GM21390 (cell line): ENCODE measurements around the gene PTPN21.

Source experiments
- ATAC-seq: cut with Tn5 transposase; IDR thresholded peaks from one replicate; pipeline ENCODE4 v1.9.1; 2021; ENCODE audit not compliant: unreplicated experiment

Gene PTPN21

DNA sequence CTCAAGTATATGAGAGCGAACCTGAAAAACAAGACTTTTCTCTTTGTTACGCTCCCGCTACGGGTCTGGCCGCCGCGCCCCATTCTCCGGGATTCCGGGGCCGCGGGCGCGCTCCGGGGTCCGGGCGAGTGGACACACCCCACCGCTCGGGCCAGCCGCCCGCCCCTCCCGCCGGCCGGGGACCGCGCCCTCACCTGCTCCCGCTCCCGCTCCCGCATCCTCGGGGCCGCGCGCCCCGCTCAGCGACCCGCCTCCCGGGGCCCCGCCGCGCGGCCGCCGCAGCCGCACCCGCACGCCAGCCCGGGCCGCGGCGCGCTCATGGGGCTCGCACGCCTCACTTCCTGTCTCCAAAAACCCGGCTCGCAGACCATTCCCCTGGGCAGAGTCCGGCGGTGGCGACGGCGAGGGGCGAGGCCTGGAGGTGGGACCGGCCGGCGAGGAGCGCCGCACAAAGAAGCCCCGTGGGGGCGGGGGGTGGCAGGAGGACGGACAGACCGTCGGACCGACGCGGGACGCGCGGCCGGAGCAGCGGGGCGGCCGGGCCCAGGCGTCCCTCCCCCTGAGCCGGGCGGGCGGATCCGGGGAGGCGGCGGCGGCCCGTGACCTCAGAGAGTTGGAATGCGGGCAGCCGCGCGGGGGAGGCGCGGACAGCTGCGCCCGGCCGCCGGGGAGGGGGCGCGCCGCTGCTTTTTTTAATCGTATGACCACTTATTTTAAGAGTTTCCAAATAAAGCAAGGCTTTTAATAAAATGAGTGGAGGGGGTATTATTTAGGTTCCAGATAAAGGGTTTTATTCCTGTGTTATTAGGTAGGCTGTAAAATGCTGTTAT is at the start of gene PTPN21:
TSS of gene PTPN21 (minus strand) at position 551 of the 830 bp plus-strand sequence. CDS start 4,590 bp downstream, outside the sequence.
- ATAC-seq: no peak

DNA sequence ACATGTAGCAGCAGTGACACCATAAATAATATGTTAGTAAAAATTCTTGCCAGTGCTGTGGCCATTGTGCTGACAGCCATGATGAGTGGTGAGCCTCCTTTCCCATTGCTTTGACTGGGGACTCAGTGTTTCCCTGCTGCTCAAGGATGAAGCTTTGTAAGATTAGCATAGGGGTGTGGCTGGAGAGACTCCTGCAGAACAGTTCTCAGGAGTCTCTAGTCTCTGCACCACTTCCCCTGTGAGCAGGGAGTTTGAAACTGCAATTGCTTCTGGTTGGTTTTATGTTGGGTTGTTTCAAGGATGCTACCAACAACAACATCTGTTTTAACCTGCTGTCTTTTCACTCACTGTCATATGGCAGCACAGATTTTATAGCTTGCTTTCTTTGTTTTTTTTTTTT is 49.4 kb upstream of the PTPN21 start:
- ATAC-seq: no peak

DNA sequence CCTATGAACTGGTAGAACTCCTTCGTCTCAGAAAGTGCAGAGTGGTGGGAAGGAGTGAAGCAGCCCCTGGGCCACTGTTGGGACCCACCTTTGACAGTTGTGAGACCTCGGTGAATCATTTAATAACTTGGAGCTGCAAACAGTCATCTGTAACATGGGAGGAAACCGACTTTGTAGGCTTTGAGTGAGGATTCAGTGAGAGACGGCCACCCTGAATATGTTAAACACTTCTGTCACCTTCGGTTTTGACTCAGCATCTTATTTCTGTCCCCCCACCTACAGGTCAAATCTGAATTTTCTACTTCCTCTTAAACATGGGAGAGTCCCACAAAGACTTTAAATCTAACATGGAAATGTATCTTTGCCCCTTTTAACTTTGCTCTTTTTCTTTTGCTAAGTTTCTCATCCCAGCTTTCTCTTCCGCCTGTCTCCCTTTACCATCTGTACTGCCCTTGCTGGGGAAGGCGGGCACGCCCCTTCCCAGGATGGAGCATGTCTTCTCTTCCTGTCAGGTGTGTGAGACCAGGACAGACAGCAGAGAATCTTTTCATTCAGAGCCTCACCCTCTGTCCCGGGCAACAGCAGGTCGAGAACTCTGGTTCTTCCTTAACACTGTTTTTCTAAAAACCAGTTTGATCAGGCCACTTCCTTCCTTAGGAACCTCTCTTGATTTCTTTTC is 45.1 kb upstream of the PTPN21 start:
- peak; percentile 92 for ATAC-seq

DNA sequence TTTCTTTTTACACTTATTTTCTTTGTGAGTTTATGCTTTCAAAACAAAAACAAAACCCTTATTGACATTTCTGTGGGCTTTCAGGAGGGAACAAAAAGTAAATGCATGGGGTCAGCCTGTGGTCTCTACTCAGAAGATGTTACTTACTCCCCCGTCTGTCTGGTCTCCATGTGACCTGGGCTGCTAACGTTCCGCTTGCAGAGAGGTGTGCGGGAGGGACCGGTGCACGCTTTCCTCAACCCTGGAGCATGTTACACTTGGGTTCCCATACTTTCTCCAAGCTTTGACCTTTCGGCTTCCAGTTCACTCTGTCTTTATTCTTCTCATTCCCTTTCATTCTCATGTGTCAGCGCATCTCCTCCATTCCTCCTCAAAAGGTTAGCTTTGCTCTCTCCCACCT is 44.5 kb upstream of the PTPN21 start:
- ATAC-seq: peak; percentile 37

DNA sequence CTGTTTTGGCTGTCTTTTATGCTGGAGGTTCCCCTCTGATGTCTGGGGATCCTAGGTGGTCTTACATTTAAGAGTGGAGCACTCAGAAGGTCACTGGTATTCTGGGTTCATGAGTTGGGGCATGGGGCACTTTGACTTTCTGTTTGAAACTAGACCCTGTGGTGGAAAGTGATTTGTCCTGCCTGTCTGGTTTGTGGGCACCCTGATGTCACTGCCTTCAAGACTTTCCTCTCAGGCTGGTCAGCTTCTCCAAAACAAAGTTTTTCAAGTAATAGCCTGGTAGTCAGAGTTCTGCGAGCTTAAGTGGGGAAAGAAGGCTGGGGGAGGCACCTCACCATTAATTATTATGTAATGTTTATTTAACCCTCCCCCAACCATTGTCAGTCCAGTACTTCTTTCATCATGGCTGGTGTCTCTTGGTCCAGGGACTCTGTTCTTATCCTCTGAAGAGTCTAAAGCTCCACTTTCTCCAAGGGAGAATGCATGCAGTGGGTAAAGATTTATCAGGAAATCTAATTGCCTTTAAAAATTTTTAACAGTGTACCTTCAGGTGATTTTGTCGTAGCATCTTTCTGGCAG is 43.4 kb upstream of the PTPN21 start:
- no peak for ATAC-seq

DNA sequence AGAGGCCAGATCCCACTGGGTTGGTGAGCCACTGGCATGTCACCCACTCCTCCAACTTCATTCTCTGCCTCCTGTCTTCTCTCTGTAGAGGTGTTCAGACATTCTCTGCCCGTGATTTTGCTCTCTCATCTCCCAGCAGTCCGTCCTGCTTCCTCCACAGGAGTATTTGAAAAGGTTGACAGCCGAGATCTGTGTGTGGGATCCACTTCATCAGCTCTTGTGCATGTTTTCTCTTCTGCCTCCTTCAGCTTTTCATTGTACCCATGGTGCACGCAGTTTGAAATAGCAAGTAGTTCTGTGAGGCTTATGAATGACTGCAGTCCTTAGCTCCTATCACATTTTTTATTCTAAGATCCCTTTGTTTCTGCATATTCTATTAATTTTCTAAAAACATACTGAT is 42.8 kb upstream of the PTPN21 start:
- ATAC-seq: no peak

DNA sequence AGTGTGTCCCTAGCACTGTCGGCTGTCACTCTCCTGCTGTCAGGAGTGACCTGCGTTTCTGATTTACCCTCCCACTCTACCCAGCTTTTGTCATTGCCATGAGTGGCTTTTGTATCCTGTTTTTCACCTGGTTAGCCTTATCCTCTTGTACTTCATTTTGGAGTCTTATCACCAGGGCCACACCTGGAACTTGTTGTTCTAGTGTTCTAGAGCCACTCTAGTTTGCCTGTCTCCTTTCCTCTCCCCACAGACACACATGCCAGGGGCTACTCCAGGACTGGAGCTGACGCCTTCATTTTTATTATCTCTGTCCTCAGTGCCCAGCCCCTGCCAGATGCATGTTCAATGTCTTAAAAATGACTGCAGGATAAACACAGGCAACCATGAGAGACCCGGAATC is 42.2 kb upstream of the PTPN21 start:
- no peak for ATAC-seq

DNA sequence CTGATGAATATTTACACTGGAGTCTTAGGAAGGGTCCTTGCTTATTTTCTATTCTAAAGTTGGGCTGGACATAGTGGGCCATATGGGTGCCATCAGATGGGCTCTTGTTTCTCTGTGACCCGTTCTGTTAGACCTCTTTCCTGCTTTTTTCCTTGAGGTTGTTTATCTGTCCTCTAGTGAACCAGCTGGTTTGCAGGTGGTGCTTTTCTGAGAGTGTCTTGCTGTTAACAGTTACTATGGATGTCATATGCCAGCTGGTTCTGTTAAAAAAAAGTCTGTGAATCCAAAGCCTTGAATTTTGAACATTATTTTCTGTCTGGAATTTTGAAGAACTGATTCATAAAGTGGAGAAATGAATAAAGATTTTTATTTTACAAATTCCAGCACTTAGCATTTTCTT is 37.2 kb upstream of the PTPN21 start:
- no peak for ATAC-seq

DNA sequence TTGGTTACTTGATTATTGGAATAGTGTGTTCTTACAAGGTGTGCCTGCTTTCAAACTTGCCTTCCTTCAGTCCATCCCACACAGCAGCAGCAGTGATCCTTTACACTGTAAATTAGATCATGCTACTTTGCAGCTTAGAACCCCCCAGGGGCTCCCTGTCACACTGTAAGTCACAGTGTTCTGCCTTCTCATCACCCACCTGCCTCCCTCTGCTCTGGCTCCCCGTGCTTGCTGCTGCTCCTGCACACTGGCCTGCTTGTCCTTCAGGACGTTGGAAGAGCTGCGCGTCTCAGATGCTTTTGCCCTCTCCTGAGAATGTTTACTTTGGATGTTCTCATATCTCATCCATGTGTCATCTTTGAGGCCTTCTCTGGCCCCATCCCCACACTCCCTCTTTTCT is 35.4 kb upstream of the PTPN21 start:
- no peak for ATAC-seq

DNA sequence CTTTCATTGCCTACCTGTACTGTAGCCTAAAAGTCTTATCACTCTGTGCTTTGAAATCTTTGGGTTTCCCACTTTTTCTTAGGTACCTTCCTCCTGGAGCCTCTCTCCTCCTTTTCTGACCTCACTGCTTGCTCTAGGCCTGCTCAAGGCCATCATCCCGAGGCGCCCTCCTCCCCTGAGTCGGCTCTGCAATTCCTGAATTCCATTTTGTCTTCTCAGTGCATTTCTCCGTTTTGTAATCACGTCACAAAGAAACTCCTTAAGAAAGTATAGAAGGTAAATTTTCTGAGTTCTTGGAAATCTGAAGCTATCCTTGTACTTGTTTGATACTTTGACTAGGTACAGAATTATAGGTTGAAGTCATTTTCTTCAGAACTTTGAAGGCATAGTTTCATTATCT is 33.3 kb upstream of the PTPN21 start:
- no peak for ATAC-seq

DNA sequence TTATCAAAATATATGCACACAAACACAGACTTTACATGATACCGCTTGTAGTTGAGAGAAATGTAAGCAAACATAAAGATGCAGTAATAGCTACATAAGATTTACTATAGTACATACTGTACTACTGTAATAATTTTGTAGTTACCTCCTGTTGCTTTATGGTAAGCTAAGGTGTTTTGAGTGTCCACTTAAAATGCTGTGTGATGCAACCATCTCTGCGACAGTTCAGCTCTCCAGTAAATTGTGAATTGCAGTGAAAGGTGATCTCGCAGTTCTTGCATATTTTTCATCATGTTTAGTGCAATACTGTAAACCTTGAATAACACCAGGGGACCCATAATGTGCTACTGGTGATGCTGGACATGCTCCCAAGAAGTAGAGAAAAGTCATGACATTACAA is 29.6 kb upstream of the PTPN21 start:
- ATAC-seq: no peak

DNA sequence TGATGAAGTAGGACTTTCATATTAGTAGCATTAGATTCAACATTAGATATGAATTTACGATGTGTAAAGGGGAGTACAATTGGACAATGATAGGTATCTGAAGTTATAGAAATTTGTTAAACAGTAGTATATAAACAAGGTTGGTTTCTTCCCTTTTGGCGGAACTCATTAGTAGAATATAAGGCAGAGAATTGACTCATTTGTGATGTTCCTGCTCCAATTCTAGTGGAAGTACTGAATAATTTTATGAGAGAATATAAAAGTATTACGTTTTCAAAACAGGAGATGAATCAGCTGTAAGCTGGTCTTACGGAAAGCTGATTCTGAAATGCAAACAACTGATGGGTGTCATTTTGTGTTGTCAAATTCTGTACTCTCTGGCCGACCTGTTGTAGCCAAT is 21.4 kb upstream of the PTPN21 start:
- no peak for ATAC-seq

DNA sequence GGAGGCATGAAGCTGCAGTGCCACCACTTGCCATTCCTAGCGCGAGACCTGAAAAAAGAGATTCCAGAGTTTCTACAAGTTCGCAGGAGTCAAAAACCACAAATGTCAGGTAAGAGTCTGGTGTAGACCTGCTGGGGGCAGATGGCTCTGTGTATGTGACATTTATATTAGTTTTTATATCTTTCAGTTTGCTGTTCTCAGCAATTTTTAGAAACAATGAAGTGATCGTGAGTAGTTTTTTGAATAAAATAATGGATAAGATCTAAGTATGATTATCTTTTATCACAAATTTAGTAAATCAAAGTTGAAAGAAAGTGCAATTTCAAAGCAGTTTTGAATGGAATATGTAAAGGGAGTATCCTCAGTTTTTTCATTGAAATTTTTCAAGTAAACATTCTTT is 17.3 kb upstream of the PTPN21 start:
- no peak for ATAC-seq

DNA sequence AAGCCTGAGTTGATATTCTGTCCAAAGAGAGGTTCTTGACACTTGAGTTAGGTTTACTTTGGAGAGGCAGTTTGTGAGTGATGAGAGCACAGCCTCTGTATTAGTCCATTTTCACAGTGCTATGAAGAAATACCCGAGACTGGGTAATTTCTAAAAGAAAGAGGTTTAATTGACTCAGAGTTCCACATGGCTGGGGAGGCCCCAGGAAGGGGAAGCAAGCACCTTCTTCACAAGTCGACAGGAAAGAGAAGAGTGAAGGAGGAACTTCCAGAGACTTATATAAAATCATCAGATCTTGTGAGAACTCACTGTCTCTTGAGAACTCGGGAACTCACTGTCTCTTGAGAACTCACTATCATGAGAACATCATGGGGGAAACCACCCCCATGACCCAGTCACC is 13.4 kb upstream of the PTPN21 start:
- no peak for ATAC-seq

DNA sequence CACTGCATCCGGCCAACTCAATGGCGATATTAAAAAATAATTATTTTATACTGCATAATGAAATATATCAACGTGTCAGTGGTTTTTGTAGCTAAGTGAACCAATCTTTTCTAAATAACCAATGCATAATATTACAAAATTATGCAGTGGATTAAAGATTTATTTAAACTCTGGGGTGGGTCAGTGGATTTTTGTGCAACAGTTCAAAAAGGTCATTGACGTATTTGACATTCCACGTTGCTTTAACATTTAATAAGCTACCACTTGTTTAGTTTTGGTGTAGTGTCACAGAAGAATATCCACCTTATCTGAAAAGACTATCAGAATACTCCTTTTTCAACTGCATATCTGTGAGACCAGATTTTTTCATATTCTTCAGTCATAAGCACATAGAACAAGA is 10.6 kb upstream of the PTPN21 start:
- no peak for ATAC-seq

DNA sequence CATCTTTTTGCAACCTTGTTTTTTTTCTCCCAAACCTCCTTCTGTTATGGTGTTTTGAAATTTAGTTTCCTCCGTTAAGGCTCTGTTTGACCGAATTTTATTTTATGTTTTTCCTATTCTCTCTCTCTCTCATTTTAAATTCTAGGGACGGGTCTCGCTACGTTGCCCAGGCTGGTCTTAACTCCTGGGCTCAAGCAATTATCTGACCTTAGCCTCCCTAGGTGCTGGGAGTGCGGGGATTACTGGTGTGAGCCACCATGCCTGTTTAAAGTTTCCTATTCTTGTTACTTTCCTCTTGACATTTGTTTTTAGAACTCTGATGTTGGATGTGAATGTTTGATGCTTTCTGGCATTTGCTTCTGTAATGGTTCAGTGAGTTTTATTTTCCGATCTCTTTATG is 9.0 kb upstream of the PTPN21 start:
- no peak for ATAC-seq

DNA sequence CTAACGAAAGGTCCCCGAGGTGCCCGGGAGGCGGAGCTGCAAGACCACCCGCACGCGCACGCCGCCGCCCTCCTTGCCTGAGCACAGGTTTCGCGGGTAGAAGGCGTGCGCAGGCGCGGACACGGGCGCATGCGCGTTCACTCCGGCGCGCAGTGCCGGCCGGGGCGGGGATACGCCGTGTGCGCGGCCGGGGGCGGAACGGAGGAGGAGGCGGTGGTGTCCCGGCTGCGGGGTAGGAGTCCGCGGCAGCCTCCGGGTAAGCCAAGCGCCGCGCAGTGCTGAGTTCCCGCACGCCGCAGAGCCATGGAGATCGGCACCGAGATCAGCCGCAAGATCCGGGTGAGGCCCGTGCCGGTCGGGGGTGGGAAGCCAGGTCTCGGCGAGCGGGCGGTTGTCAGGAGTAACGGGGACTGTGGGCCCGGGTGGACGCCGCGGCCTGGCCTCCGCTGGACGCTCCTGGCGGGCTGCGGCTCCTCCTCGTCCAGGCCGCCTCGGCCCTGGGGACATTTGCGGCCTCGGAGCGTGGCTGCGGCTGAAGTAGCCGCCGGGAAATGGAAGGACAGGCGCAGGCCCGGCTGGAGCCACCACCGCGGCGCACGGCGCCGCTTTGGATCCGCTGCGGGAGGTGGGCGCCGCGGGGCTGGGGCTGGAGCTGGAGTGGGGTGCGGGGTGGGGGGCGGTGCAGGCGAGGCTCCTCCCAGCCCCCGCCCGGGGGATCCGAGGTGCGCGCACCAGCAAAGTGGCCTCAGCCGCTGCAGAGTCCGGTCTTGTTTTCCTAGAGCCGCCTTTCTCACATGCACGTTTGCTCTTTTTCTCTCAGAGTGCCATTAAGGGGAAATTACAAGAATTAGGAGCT is 8.3 kb upstream of the PTPN21 start, which contains the start of gene ZC3H14:
TSS of gene ZC3H14 (plus strand) at position 207 of the 856 bp plus-strand sequence. CDS start at position 304, 97 bp downstream.
- peak; percentile 95 for ATAC-seq

DNA sequence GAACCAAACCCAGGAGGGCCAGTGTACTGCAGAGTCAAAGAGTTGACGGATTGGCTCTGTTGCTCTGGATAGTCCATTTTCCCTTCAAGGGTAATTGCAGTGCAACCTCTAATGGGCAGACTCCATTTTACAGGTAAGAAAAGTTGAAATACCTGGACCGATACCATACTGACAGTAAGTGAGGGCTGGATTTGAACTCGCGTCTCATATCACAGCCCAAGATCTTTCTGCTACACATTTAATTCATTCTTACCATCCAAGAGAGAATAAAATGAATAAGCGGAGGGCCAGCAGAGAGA is 7.7 kb upstream of the PTPN21 start:
- no peak for ATAC-seq

DNA sequence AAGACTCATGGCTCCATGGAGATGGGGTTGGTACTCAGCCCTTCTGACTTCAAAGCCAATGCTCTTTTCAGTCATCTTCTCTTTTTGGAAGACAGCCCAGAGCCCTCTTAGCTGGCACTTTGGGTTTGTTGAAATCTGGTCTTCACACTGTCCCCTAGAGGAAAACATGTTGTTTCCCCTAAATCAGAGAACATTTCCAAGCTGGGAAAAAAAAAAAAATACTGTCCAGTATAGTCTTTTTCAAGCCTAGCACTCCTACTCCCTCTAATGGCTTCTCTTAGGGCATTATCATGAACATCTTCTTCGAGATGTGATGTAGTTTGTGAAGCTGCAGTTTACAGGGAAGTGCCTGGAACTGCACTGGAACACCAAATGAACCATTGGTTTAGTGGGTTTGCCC is 5.0 kb upstream of the PTPN21 start:
- ATAC-seq: no peak

DNA sequence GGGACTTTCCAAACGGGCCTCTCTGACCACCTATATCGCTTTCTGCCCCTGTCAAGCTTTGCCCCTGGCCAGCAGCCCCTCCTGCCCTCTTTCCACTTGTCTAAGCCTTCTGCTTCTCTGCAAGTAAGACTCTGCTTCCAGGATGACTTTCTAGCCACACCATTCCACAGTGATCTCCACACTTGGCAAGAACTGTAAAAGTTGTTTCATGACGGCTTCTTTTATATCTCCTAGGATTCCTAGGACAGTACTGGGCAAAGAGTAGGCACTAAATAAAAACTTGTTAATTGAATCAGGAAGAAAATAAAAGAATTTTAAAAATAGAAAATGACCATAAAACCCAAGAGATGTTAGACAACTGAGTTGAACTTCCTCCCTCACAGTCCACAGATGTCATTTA is 1.8 kb upstream of the PTPN21 start:
- no peak for ATAC-seq

DNA sequence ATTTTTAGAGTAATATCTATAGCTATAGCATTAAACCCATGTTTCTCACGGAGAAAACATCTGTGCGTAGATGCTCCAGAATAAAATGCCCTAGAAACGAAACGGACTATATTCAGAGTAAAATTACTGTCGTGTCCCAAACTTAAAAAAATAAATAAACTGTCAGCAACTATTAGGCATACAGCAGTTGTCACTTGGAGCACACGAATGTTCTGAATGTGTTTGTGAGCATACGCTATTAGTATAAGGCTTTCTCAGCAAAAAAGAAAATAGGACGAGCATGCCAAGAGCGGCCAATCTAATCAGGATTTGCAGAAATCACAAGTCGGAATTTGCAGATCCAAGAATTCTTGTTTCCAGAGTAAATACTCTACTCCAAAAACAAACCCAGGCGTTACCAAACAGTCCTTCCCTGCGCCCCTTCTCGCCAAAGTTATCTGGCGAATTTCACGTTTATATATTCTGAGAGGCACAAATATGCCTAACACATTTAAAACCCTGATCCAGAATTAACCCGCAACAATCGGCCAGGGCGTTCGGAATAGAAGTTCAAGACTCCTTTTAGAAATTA is 836 bp downstream of the PTPN21 start:
- no peak for ATAC-seq
